B cell (primary cell): ENCODE measurements around the gene UFSP2. TPM values are rescaled to one million over a fixed set of nuclear protein-coding genes. Genes with fewer than 3 reads are reported as not detected.

Source experiments
- ATAC-seq: fragments of 200-7000 bp; cut with Tn5 transposase; one replicate; pipeline ENCODE4 v1.10.0; 2021; ENCODE audit warnings: low read depth, mild to moderate bottlenecking, moderate number of reproducible peaks, moderate library complexity
- CTCF ChIA-PET: fragments of 350-600 bp; sonication (Branson Sonifier 250); formaldehyde crosslinking; loops from one replicate; lab custom pipeline; 2021; ENCODE audit warnings: antibody characterized with exemption, inconsistent platforms; lab: Charles Lee
- POLR2A ChIA-PET: fragments of 350-600 bp; sonication (Branson Sonifier 250); formaldehyde crosslinking; loops from one replicate; lab custom pipeline; 2021; ENCODE audit warnings: antibody characterized with exemption; lab: Charles Lee
- DNase-seq: peaks from one replicate; pipeline ENCODE4 v3.0.0; 2013
- H2AFZ ChIP-seq: 2 replicates; pipeline ENCODE4 v1.6.1; 2012; ENCODE audit warnings: mild to moderate bottlenecking, low read depth, low read length; ENCODE audit not compliant: insufficient read depth, poor library complexity, severe bottlenecking
- H3K27ac ChIP-seq, 2 donors: 1 replicate in 1 of 2; 2 replicates in 1 of 2; pipeline ENCODE4 v1.5.1; 2012 to 2013; ENCODE audit warnings: low read length in 2 of 2, mild to moderate bottlenecking in 2 of 2, moderate library complexity in 1 of 2
- H3K27me3 ChIP-seq, 4 experiments: fragments of 200-600 bp in 1 of 4; sonication (generic) in 1 of 4; replicated peaks in 1 of 4; 1 replicate in 2 of 4; 2 replicates in 2 of 4; pipeline versions ENCODE4 v1.6.1 to v1.7.0; 2013 to 2016; ENCODE audit warnings: low read length in 3 of 4, mild to moderate bottlenecking in 2 of 4, mixed read lengths in 1 of 4, moderate library complexity in 1 of 4; ENCODE audit not compliant: insufficient read depth in 4 of 4, control insufficient read depth in 3 of 4; ENCODE audit errors: control extremely low read depth in 1 of 4
- H3K36me3 ChIP-seq, 2 experiments: replicated peaks in 1 of 2; 1 replicate in 1 of 2; 2 replicates in 1 of 2; pipeline versions ENCODE4 v1.6.1 to v1.7.1; 2013; ENCODE audit warnings: low read length in 1 of 2; ENCODE audit not compliant: insufficient read depth in 2 of 2, control insufficient read depth in 1 of 2; ENCODE audit errors: control extremely low read depth in 1 of 2, extremely low read depth in 1 of 2
- H3K4me1 ChIP-seq, 2 donors: fragments of 200-600 bp in 1 of 2; sonication (generic) in 1 of 2; 1 replicate in 1 of 2; 2 replicates in 1 of 2; pipeline versions ENCODE4 v1.5.1 to v1.6.1; 2013 to 2017; ENCODE audit warnings: low read length in 2 of 2; ENCODE audit not compliant: control insufficient read depth in 2 of 2, insufficient read depth in 2 of 2
- H3K4me2 ChIP-seq: replicated peaks from 2 replicates; pipeline ENCODE3; 2012; ENCODE audit warnings: mild to moderate bottlenecking, low read depth, low read length; ENCODE audit not compliant: poor library complexity, severe bottlenecking
- H3K4me3 ChIP-seq, 5 experiments: fragments of 200-600 bp in 1 of 5; sonication (generic) in 1 of 5; 1 replicate in 3 of 5; 2 replicates in 2 of 5; pipeline versions ENCODE4 v1.5.1 to v1.7.0; 2011 to 2016; ENCODE audit warnings: low read length in 4 of 5, mild to moderate bottlenecking in 4 of 5, low read depth in 2 of 5, control low read depth in 1 of 5, moderate library complexity in 1 of 5; ENCODE audit not compliant: insufficient read depth in 1 of 5; ENCODE audit errors: control extremely low read depth in 1 of 5, extremely low read depth in 1 of 5
- H3K79me2 ChIP-seq: fragments of 200-600 bp; sonication (generic); one replicate; pipeline ENCODE4 v1.6.0; 2016; ENCODE audit warnings: low read length; ENCODE audit not compliant: control insufficient read depth, insufficient read depth
- H3K9ac ChIP-seq: fragments of 200-600 bp; sonication (generic); 2 replicates; pipeline ENCODE4 v1.6.1; 2017; ENCODE audit warnings: mild to moderate bottlenecking, low read length, moderate library complexity
- H3K9me3 ChIP-seq, 3 donors: one replicate each; pipeline versions ENCODE4 v1.6.1 to v1.7.1; 2013; ENCODE audit warnings: low read length in 2 of 3; ENCODE audit not compliant: control insufficient read depth in 2 of 3, insufficient read depth in 1 of 3; ENCODE audit errors: control extremely low read depth in 1 of 3
- H4K20me1 ChIP-seq: 2 replicates; pipeline ENCODE4 v1.6.0; 2012; ENCODE audit warnings: mild to moderate bottlenecking, low read length; ENCODE audit not compliant: insufficient read depth, control insufficient read depth, poor library complexity, severe bottlenecking
- H3K27ac Mint-ChIP-seq: one replicate; pipeline ENCODE4 v1.8.0; 2021; ENCODE audit warnings: mixed read lengths
- H3K27me3 Mint-ChIP-seq: one replicate; pipeline ENCODE4 v1.8.0; 2021; ENCODE audit warnings: mixed read lengths
- H3K4me1 Mint-ChIP-seq: one replicate; pipeline ENCODE4 v1.8.0; 2021; ENCODE audit warnings: mixed read lengths
- H3K4me3 Mint-ChIP-seq: one replicate; pipeline ENCODE4 v1.8.0; 2021; ENCODE audit warnings: mixed read lengths
- H3K9me3 Mint-ChIP-seq: one replicate; pipeline ENCODE4 v1.8.0; 2022; ENCODE audit warnings: mixed read lengths; ENCODE audit not compliant: insufficient read depth
- EZH2 ChIP-seq: IDR thresholded peaks from 2 replicates; pipeline ENCODE4 v1.6.1; 2012; ENCODE audit warnings: borderline replicate concordance, low read depth, mild to moderate bottlenecking, moderate library complexity, low read length; ENCODE audit not compliant: insufficient read depth, poor library complexity, severe bottlenecking
- WGBS: methylation state at CpG from one replicate; pipeline ENCODE4 v1.1.5; 2013; ENCODE audit warnings: missing lambda C conversion rate; ENCODE audit not compliant: insufficient coverage; 5-methylcytosine and 5-hydroxymethylcytosine counted together
- intact Hi-C: fragments of 100-400 bp; cut with micrococcal nuclease; formaldehyde crosslinking; loops from one replicate; pipeline ENCODE4 v1.10.0; 2022
- polyA plus RNA-seq: library from polyadenylated mRNA; depleted of rRNA; stranded (reverse); fragments of >200 nt; gene quantifications from 2 replicates; pipeline ENCODE4 v1.2.3, GENCODE V29; 2012
- total RNA-seq, 2 donors: library from RNA; stranded (reverse); fragments of 120-200 nt in 1 of 2; gene quantifications; 1 replicate in 1 of 2; 2 replicates in 1 of 2; pipeline versions ENCODE4 v1.2.3 to v1.2.4, GENCODE V29; 2013 to 2022
- TF ChIP-seq, protein P1 (sequence below): fragments of 200-600 bp; IDR thresholded peaks from one replicate; pipeline ENCODE4 v1.8.0; 2022; ENCODE audit warnings: antibody characterized with exemption, mild to moderate bottlenecking

The UFSP2 gene
- total and polyA plus RNA-seq, 2 donors (not counting 1 experiment from before 2014, with no cell fraction given): 9.5 to 20.6 TPM

GRCh38 chr4:185470501-185471195 lies 44.9 kb upstream of the UFSP2 start:
- Mint-ChIP-seq H3K4me3 (peak overlapping the region; percentile 93), H3K27me3 (no peaks in the 10 kb centered on the region), H3K4me1 (peaks cover 17% of the 10 kb centered on the region), H3K27ac (peak overlapping the region; percentile 83), H3K9me3 (no peaks in the 10 kb centered on the region)
- Histone ChIP-seq H3K79me2 (no peaks in the 10 kb centered on the region), H3K9me3 (no peaks in the 10 kb centered on the region), H4K20me1 (no peaks in the 10 kb centered on the region), H3K27me3 (peaks cover 0 to 5% (median 0%) of the 10 kb centered on the region in 4 experiments), H3K36me3 (no peaks in the 10 kb centered on the region), H3K9ac (peak overlapping the region; percentile 64), H2AFZ (peak overlapping the region; percentile 67), H3K4me1 (peaks cover 11 to 17% of the 10 kb centered on the region in 2 donors), H3K27ac (peak overlapping the region; percentile 1 to 38), H3K4me3 (peak overlapping the region; percentile 28 to 72 (median 59)), H3K4me2 (peak overlapping the region; percentile 90)
- WGBS: 10% methylated on average over 21 of the region's 41 CpGs
- intact Hi-C loops: loop anchor here (1.0 to 2.0 kb wide), 8 partner anchors 45 to 822 kb away; partner anchors contain the start of genes ANKRD37, CASP3, CFAP97 and CYP4V2
- TF ChIP-seq, protein P1, sequence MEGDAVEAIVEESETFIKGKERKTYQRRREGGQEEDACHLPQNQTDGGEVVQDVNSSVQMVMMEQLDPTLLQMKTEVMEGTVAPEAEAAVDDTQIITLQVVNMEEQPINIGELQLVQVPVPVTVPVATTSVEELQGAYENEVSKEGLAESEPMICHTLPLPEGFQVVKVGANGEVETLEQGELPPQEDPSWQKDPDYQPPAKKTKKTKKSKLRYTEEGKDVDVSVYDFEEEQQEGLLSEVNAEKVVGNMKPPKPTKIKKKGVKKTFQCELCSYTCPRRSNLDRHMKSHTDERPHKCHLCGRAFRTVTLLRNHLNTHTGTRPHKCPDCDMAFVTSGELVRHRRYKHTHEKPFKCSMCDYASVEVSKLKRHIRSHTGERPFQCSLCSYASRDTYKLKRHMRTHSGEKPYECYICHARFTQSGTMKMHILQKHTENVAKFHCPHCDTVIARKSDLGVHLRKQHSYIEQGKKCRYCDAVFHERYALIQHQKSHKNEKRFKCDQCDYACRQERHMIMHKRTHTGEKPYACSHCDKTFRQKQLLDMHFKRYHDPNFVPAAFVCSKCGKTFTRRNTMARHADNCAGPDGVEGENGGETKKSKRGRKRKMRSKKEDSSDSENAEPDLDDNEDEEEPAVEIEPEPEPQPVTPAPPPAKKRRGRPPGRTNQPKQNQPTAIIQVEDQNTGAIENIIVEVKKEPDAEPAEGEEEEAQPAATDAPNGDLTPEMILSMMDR: no peak
- no peak for TF ChIP-seq EZH2
- ChIA-PET POLR2A (interaction anchor here (1.2 kb wide), 1 partner anchor 45 kb away, joined by 4 read pairs; the partner anchor contains the start of gene UFSP2), CTCF (interaction anchor here (3.6 kb wide), 1 partner anchor 126 kb away, joined by 36 read pairs; no protein-coding TSS in a partner anchor)
- DNase-seq (peak; percentile 81), ATAC-seq (peak; percentile 3)
